Measurements from ENCODE around the gene SRGAP1.
A peak's percentile ranks its signal among the peaks of the same experiment; 100 is the strongest.

The SRGAP1 gene

DNA sequence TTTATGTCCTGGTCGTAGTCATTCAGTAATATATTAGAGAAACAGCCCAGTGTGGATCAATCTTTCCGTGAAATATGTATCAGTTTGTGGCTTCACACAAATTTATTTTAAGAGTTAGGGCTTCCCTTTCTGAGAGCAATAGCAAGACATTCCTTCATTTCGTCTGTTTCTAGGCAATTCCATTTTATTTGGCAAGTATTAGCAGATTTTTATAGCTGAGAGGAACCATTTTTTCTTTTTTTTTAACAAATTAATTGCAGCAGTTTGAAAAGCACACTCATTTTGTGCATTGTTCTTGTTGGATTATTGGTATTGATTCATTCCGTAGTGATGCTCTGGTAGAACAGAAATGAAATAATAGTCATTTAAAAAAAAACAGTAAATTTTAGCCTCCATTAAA, 132.9 kb downstream of the SRGAP1 start:
- DNase-seq: no peak

DNA sequence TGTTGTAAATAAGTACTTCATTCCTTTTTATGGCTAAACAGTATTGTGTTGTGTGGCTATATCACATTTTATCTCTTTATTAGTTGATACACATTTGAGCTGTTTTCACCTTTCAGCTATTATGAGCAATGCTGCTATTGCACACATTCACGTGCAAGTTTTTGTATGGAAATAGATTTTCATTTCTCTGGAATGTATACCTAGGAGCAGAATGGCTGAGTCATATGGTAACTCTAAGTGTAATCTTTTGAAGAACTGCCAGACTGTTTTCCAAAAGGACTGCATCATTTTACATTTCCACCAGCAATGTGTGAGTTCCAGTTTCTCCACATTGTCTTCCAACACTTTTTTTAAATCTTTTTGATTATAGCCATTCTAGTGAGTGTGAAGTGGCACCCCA, 134.0 kb downstream of the SRGAP1 start:
- peak; percentile 89 for DNase-seq

DNA sequence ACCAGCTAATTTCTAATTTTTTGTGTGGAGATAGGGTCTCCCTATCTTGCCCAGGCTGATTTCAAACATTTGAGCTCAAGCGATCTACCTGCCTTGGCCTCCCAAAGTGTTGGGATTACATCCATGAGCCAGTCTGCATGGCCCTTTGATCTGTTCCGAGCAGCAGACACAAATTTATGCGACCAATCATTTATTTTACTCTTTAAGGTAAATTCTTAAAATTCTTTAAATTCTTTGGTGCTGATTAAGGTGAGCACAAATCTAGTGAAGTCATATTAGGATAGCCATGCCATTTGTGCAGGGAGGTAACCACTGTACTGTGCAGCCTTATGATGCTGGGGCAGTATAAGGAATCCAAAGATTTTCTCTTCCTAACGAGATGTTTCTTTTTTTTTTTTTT, 135.7 kb downstream of the SRGAP1 start:
- no peak for DNase-seq

DNA sequence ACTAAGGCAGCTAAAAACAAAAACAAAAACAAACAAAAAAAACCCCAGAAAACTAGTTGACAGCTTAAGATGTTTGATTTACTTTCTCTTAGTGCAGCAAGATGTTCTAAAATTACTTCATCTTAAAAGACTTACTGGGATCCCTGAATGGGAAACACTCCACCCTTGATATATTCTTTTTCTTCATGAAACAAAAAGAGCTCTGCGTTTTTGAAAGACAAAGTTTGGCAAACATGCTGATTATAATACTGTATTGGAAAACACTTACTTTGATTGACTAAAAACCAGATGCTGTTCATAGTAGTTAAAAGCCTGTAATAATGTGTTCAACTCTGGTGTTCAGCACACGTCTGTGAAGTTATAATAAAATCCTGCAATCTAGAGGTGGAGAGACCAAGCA, 136.8 kb downstream of the SRGAP1 start:
- DNase-seq: no peak

DNA sequence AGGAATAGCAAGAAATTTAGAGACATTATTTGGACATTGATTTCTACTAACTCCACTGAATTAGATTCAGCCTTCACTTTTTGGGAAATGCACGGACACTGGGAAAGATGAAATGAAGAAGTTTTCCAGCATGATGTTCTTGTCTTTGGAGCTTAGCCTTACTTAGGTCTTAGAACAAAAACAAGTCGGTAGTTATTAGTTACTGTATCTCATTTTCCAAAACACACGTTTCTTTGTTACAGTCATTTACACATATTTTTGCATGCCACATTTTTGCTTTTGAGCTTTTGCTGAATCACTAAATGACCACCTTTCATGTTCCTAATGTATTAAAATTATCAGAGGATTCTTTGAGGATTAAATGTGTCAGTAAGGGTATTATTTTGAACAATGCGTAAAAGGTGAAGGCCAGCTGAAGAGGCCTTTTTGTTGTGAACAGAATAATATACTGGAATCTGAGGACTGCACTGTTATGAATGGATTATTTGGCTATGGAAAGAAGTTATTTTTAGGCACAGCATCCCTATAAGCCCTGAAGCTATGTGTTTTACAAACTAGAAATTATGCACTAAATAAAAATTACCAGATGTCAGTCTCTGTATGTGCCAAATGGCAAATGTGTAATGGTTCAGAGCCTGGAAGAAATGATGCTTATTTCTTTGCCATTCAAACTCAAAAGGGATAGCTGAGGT, 138.2 kb downstream of the SRGAP1 start:
- DNase-seq: no peak

DNA sequence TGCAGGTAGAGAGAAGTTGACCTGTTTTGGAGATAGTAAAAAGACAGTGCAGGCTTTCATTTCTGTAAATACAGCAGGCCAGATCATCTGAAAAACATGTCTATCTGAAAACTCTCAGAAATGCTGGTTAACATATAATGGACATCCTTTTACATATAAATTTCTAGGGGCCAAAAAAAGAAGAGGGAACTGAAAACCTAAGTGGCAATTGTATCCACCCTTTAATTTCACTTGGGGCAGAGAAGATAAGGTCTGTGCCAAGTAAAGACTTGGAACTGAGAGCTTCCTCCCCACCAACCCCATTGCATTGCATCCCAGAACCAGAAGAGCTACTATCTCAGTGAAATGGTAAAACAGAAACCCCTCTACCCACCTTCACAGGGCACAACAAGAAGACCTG, 141.0 kb downstream of the SRGAP1 start:
- DNase-seq: no peak

DNA sequence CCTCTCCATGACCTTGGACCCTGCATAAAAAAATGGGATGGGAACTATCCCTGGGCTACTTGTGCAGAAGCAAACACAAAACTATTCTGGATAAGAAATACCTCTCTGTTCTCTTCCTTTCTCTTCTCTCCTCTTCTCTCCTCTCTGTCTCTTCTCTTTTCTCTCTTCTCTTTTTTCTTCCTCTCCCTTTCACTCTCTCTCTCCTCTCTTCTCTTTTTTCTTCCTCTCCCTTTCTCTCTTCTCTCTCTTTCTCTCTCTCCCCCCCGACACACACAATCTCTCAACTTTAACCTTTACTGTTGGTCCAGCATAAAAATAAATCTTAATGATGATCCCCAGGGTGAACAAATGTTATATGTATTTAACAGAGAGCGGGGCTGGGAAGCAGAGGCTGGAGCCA, 141.4 kb downstream of the SRGAP1 start:
- no peak for DNase-seq

DNA sequence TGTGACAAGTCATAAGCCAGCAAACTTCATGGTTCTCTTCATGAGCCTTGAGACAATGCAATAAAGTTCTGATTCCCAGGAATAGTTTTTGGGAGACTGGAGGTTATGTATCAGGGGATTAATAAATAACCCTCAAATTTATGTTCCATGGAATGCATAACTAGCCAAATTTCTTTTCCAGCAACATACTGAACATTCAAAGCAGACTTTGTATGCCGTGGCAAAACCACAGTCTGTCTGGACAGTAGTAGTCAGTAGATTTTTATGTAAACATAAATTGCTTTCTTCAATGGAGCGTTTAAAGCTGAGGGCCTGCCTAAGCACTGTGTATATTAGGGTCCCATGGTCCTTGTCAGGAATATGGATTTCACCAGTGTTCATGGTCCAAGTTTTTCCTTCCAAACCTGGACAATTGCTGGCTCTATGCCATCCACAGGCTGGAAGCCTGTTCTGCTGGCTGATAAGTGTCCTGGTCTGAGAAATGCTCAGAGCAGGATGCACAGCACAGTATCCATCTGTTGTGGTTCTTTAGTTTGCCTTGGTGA, 144.9 kb downstream of the SRGAP1 start:
- DNase-seq: no peak

DNA sequence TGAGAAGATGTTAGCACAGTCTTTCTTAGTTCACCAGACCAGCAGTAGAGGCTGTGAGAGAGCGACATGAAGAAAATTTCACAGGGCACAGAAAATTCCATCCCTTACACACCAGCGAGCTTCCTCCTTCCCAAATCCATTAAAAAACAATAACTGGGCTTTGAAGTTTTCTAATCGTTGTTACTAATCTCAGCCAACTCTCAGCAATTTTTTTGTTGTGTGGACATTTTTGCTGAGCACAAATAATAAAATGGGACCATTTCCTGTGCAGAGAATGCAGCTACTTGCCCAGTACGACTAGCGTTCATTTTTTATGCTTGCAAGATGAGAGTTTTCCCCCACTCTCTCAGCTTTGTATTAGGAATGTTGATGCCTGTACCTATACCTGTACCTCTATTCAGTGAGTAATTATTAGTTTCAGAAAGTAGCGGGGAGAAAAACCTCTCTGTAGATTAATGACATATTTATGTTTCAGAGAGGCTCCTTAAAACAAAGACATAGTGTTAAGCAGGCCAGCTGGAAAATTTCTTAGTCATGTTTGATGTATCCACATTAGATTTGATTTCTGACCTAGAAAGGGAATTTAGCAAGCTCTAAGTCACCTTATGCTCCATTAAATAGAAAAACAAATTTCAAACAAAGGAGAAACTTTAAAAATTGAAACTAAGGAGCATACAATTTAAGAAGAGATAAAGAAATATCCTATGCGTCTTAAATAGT, 146.5 kb downstream of the SRGAP1 start:
- no peak for DNase-seq

DNA sequence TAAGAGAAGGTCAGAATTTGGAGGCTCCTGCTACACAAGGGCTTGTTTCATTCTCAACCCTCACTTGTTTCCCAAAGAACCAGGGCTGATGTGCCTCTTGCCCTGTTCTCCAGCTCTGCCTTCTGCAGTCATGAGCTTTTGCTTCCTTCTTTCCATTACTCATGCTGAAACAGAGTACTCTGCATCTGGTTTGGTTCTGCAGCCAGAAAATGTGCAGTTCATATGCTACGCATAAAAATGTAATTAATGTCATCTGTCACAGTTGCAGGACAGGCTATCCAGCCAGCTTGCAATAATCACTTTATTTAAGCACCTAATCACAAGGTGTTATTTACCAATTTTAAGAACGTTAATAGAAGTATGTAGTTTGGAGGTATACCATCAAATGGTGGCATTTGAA, 150.2 kb downstream of the SRGAP1 start:
- DNase-seq: no peak

DNA sequence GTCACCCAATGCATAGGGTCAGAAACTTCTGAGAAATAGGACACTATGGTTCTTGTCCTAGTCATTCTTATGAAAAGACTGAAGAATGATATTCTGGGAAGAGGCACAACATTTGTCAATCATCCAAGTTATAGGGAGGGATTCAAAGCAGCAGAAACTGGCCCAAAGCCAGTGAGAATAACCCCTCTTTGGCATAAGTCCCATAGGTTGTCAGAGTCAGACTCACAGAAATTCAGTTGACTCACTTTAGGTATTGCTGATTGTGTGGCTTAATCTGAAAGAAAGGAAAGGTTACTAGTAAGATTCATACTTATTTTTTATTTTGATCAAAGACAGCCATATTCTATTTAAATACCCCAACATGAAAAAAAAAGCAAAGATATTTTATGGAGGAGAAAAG, 151.0 kb downstream of the SRGAP1 start:
- DNase-seq: no peak

DNA sequence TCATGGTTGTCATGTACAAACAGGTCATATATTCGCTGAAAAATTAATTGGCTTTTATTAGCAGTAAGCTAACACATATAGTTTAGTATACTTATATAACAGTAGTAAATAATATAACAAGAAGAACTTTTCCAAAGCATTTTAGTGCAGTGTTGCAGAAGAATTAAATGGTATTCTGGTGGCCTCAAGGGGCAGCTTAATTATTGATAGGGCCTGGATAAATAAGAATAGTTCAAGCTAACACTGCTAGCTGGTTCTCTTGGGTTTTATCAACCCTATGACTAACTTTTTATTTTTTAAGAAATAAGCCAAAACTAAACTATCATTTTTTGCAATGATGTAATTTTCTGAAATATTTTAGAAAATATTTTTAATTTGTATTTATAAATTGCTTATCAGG, 152.1 kb downstream of the SRGAP1 start:
- no peak for DNase-seq

DNA sequence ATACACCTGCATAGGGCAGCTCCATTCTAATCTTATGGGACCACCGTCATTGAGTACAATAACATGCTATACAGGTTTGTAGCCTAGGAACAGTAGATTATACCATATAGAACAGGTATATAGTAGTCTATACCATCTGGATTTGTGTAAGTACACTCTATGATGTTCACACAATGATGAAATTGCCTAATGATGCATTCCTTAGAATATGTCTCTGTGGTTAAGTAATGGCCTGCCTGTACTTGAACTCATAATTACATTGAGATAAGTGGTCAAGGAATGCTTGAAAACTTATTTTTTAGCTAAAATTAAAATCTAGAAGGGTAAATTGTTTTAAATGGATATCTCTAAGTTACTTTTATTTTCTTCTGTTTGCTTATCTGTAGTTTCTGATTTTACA, 152.7 kb downstream of the SRGAP1 start:
- DNase-seq: no peak

DNA sequence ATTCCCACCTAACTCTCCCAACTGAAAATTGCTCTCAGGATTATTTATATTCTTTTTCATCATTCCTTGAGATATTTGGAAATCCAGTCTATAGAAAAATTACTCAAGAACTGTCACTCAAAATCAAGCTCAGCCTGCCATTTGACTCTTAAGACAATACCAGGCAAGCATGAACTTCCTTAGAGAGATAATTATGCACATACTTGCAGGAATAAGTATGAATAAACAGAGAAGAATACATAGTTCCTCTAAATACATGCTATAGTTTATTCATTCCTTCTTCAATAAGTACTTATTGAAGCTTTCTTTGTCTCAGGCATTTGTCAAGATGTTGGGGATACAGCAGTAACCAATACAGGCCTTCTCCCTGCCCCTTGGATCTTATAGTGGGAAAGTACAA, 154.1 kb downstream of the SRGAP1 start:
- no peak for DNase-seq

DNA sequence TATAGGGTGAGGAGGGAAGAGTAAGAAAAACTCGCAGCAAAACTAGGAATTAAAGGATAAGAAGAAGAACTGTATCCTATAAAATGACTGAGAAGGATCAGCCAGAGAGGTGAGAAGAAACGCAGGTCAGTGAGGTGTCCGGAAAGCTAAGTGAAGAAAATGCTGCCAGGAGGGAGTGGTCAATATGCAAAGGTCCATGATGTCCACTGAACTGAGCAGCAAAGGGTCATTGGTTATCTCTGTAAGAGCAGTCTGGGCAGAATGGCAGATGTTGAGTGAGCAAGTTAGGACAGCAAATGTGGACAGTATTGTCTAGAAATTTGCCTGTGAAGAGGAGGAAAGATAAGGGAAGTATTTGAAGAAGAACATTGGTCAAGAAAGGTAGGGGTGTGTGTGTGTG, 155.4 kb downstream of the SRGAP1 start:
- no peak for DNase-seq

DNA sequence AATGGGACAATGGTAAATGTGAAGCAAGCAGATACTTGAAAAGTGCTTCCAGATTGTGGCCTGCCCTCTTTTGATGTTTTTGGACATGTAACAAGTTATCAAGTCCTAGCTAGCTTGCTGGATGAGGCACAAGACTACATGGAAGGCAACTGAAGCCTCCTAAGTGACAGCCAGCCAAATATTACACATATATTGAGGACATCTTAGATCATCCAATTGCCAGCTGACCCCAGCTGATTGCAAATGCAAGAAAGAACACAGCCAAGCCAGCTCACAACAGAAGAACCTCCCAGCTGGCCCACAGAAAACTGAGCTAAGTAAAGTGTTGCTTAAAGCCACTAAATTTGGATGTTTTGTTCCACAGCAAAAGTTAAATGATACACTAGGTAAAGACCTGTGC, 156.9 kb downstream of the SRGAP1 start:
- no peak for DNase-seq

DNA sequence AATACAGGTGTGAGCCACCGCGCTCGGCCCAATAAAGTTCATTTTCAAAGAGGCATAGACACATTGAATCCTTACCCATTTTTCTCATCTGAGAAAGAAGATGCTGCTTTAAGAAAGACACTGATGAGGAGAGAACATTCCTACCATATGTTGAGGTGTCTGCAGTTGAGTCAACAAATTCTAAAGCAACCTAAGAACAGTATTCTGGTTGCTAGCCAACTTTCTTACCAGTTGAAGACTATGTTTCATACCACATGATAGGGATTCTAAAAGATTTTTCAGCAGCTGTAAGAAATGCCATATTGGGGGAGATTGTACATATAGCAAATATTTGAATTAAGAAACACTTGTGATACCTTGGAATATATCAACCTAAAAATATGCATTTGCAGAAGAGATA, 160.1 kb downstream of the SRGAP1 start:
- DNase-seq: peak; percentile 74

DNA sequence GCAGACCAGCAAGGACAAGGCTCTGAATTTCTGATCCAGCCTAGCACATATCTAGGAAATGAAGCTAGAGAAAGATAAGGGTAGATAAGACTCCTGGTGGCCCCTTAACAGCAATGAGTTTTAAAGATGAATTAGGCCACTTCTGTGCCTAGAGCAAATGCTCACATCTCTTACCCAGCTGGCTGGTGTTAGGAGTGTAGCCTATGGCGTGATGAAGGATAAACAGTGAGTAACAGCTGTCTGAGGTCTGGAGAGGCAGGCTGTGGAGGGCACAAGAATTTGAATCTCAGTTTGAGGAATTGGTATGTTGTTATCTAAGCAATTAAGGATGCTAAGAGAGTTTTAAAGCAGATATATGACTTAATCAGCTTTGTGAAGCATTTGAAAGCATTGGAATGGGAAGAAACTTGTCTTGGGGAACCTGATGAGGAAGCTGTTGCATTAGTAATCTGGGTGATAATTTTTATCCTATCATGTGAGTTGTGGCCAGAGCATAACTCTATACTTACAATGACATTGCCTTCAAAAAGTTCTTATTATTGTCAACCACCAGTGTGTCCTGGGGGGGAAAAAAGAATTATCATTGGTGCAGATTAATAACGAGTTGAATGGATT, 161.8 kb downstream of the SRGAP1 start:
- peak; percentile 85 for DNase-seq

DNA sequence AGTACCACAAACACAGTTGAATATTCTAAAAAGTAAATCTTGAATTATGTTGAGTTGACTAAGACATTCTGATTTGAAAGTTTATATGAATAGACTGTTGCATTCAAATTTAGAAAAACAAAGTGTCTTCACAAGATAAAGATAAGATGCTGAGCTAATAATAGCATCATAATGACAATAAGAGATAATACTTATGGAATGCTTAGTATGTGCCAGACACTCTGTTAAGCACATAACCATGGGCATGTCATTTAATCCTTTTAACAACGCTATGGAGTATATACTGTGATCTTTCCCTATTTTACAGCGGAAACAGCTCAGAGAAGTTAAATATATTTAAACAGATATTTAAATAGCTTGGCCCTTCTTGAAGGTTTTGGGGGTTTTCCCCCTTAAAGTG, 163.4 kb downstream of the SRGAP1 start:
- DNase-seq: peak; percentile 68

DNA sequence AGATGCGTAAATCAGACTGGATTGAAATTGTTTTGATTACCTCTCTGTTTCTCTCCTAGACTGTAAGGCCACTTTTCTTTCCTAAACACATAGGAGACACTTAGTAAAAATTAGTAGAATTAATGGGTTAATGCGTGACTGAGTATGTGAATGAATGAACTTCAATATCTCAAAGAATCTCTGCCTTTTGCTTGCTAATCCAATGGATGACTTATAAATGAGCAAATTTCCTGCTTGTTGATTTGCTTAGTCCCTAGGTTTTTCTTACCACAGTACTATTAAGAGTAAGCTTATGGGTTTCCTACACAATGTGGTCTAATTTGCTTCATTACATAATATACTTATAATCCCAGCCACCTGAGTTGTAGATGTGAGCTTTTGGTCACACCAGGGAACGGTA, 164.1 kb downstream of the SRGAP1 start:
- DNase-seq: no peak

DNA sequence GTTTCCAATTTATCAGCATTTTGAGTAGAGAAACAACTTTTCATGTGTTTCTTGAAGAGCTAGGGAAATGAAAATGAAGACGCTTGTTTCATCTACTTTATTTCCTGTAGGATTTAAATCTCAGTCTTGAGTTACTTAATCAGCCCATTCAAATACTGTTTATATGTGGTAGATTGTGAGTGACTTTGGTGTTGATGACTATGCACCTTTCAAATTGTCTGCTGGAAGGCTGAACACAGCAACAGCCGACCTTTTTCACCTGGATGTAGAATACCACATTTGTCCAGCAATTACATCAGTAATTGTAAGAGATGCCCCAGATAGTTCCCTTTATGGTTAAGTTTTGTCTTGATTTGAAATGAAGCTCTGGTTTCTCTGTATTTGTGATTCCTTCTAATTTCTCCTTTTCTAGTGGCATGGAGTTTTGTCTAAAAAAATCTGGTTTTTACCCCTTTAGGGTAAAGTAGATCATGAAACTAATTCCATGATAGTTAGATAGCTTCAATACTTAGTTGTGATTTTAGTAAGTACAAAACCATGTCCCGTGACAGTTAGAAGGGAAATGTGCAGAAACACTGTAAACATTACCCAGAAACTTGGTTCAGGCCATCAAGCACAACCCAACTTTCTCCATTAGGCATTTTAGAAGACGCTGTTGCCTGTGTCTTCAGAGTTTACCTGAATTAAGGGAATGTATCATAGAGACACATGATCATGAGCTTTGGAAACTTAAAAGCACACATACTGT, 165.0 kb downstream of the SRGAP1 start:
- no peak for DNase-seq

DNA sequence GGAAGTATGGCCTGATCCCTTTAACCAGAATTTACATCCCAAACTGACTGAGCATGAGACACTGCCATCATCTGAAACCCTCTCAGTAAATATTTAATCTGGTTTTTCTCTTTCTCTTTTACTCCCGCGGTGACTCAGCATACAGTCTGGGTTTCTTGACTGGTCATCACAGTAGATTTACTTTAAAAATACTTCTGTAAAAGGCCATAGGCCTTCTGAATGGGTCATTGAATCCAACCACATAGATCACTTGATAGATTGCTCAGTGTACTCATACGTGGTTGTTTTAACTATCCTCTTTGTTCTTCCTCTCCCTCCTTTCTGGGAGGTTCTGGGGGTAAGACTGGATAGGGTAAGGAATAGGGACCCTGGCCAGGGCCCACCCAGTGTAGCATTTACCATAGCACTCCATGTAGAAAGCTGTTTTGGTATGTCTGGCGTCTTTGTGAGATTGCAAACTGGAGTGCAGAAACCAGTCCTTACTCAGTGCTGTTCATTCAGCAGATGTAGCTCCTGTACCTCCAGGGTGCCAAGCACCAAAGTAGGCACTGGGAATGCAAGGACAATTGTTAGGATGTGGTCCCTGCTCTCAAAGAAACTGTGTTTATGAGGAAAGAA, 165.7 kb downstream of the SRGAP1 start:
- peak; percentile 85 for DNase-seq

DNA sequence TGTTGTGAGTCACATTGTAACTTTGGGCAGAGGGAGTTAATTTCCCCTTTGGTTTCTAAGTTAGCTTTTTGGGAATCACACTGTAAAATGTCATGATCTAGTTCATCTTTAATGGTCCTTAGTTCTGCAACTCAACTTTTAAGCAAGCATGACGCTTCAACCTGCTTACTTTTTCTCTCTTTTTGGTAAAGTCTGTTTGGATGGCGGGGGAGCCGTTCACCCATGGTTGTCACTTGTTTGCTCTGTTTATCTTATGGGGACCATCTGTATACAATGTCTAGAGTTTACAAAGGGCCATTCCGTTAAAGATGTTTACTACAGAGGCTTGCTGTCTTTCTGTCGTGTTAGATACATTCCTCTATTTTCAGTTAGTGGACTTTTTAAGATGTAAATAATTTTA, 172.0 kb downstream of the SRGAP1 start:
- no peak for DNase-seq

Data from EL (cell line).